ENCODE measurements around the gene SUPT4H1. TPM values are rescaled to one million over a fixed set of nuclear protein-coding genes. Genes with fewer than 3 reads are reported as not detected.

The SUPT4H1 gene
- total RNA-seq, 5 donors from 2014 or later (not counting 1 experiment from before 2014, with no cell fraction given) = 40.5 to 77.3 (median 63.2) TPM

DNA sequence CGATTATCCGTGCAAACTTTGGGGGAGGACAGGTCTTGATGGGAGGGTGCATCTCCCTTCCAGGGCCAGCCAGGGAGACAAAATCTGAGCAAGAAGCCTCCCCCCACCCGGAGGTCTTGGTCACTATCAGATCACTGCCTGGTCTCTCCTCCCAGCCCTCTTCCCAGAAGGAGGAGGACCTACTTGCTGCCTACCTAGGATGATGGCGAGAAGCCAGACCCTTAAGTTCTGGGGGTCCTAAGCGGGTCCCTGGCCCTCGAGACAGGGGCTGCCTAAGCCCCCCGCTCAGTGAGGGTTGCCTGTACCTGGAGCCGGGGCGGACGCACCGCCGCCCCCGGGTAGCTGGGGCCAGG is 28.0 kb downstream of the SUPT4H1 start:
- H3K4me1 Mint-ChIP-seq = peaks cover 39 to 48% (median 41%) of the 10 kb centered on the region in 3 donors
- no peak overlapping the region for H3K27ac ChIP-seq (ENCODE audit: low read length)
- POLR2A ChIA-PET = no interaction called here
- no peak overlapping the region for H3K4me3 ChIP-seq (ENCODE audit: control insufficient read depth in 1 of 2, extremely low read depth in 1 of 2, low read length in 1 of 2)
- ATAC-seq (replicated peaks in 1 of 4) (no peak), DNase-seq (no peak)
- H3K27me3 ChIP-seq (replicated peaks in 1 of 2; ENCODE audit: control insufficient read depth in 2 of 2, extremely low read depth in 1 of 2, insufficient read depth in 2 of 2, low read length in 1 of 2) = peaks cover 0 to 2% of the 10 kb centered on the region in 2 experiments
- H3K4me3 Mint-ChIP-seq = peak overlapping the region in 1 of 3 donors; percentile 17
- CTCF ChIA-PET = interaction anchor here in 1 of 2 donors (0.6 kb wide), 1 partner anchor 988 kb away, joined by 7 read pairs; no protein-coding TSS in a partner anchor
- H3K27me3 Mint-ChIP-seq = no peaks in the 10 kb centered on the region
- H3K36me3 Mint-ChIP-seq = peaks cover 14% of the 10 kb centered on the region
- no peaks in the 10 kb centered on the region for H3K9me3 Mint-ChIP-seq
- H3K4me1 ChIP-seq (ENCODE audit: control insufficient read depth in 1 of 2, extremely low read depth in 1 of 2, insufficient read depth in 2 of 2, low read length in 2 of 2) = peaks cover 8 to 58% of the 10 kb centered on the region in 2 experiments
- peaks cover 3 to 21% of the 10 kb centered on the region in 2 donors for H3K36me3 ChIP-seq (ENCODE audit: control insufficient read depth in 2 of 2, extremely low read depth in 1 of 2, insufficient read depth in 1 of 2, low read length in 1 of 2)
- WGBS (ENCODE audit: insufficient coverage) = 80% methylated on average over 10 of the region's 13 CpGs
- peak overlapping the region in 1 of 2 donors; percentile 31 for H3K27ac Mint-ChIP-seq
- H3K9me3 ChIP-seq = no peaks in the 10 kb centered on the region

DNA sequence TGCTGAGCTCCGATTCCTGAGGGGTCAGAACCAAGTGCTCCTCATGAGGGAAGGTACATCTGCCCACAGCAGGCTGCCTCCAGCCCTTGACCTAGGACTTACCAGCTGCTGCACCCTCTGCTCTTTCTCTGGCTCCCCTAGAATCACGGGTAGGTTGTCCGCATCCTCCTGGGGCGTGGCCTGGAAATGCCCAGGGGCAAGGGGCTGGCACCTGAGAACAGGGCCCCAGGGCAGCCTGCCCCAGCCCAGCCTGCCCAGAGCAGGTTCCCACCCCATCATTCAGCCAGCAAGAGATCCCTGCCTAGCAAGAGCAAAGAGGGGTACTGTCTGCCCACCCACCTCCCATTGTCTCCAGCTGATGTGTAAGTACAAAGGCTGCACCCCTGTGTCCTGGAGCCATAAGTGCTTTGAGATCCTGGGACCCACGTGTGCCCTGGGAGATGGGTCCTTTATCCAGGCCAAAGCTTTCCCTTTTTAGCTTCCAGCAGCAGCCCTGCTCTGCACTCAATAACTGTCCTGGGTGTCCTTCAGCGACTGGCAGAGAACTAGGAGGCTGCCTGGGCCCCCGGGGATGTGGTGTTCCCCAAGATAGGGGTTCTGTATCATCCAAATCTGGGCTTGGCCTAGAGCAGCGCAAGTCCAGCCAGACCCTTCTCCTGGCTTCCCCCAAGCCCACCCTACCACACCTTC is 28.5 kb downstream of the SUPT4H1 start:
- no peaks in the 10 kb centered on the region for H3K9me3 Mint-ChIP-seq
- H3K4me1 ChIP-seq (ENCODE audit: control insufficient read depth in 1 of 2, extremely low read depth in 1 of 2, insufficient read depth in 2 of 2, low read length in 2 of 2) = peaks cover 7 to 58% of the 10 kb centered on the region in 2 experiments
- no peak for DNase-seq
- H3K9me3 ChIP-seq = no peaks in the 10 kb centered on the region
- H3K27ac ChIP-seq (ENCODE audit: low read length) = no peak overlapping the region
- peak overlapping the region; percentile 11 to 31 for H3K27ac Mint-ChIP-seq
- no peak for ATAC-seq (replicated peaks in 1 of 4)
- no peak overlapping the region for H3K4me3 ChIP-seq (ENCODE audit: control insufficient read depth in 1 of 2, extremely low read depth in 1 of 2, low read length in 1 of 2)
- no peaks in the 10 kb centered on the region for H3K27me3 Mint-ChIP-seq
- peaks cover 3 to 21% of the 10 kb centered on the region in 2 donors for H3K36me3 ChIP-seq (ENCODE audit: control insufficient read depth in 2 of 2, extremely low read depth in 1 of 2, insufficient read depth in 1 of 2, low read length in 1 of 2)
- ChIA-PET CTCF (no interaction called here), POLR2A (interaction anchor here in 1 of 2 donors (0.6 to 0.8 kb wide), 2 partner anchors 8 to 9 kb away, joined by 3 to 4 read pairs; no protein-coding TSS in a partner anchor)
- WGBS (ENCODE audit: insufficient coverage) = 84% methylated on average over 7 of the region's 8 CpGs
- peaks cover 34 to 42% (median 39%) of the 10 kb centered on the region in 3 donors for H3K4me1 Mint-ChIP-seq
- H3K27me3 ChIP-seq (replicated peaks in 1 of 2; ENCODE audit: control insufficient read depth in 2 of 2, extremely low read depth in 1 of 2, insufficient read depth in 2 of 2, low read length in 1 of 2) = peaks cover 0 to 2% of the 10 kb centered on the region in 2 experiments
- H3K36me3 Mint-ChIP-seq = peaks cover 14% of the 10 kb centered on the region
- peak overlapping the region in 1 of 3 donors; percentile 17 for H3K4me3 Mint-ChIP-seq

DNA sequence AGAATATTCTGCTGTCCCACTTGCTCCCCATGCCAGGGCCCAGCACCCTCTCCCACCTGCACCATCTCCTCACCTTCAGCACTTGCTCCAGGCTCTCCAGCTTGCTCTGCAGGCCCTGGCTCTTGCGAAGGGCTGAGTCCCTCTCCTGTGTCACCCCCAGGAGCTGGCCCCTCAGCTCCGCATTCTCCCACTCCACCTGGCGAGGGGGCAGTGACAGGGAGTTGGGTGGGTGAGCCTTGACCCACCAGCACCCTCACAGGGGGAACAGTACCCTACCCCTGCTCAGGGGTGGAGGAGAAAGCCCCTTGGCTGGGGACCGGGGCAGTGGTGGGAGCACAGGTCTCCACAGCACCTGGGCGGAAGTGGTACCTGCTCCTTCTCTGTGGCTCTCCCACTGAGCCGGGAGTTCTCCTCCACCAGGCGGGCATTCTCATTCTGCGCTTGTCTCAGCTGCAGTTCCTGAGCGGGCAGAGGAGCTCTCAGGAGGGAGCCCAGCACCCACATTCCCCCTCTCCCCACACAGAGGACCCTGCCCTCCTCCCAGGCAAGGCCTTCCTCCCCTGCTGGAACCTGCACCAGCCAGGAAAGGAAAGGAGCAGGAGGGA is 29.3 kb downstream of the SUPT4H1 start:
- Mint-ChIP-seq H3K27me3 (no peaks in the 10 kb centered on the region), H3K4me1 (peaks cover 31 to 38% (median 37%) of the 10 kb centered on the region in 3 donors), H3K36me3 (peaks cover 14% of the 10 kb centered on the region), H3K9me3 (no peaks in the 10 kb centered on the region), H3K4me3 (no peak overlapping the region), H3K27ac (peak overlapping the region in 1 of 2 donors; percentile 32)
- CTCF ChIA-PET = no interaction called here
- H3K36me3 ChIP-seq (ENCODE audit: control insufficient read depth in 2 of 2, extremely low read depth in 1 of 2, insufficient read depth in 1 of 2, low read length in 1 of 2) = peaks cover 3 to 21% of the 10 kb centered on the region in 2 donors
- no peak overlapping the region for H3K27ac ChIP-seq (ENCODE audit: low read length)
- peaks cover 0 to 2% of the 10 kb centered on the region in 2 experiments for H3K27me3 ChIP-seq (replicated peaks in 1 of 2; ENCODE audit: control insufficient read depth in 2 of 2, extremely low read depth in 1 of 2, insufficient read depth in 2 of 2, low read length in 1 of 2)
- WGBS (ENCODE audit: insufficient coverage) = 100% methylated on average over 1 of the region's 9 CpGs
- no peaks in the 10 kb centered on the region for H3K9me3 ChIP-seq
- peaks cover 4 to 58% of the 10 kb centered on the region in 2 experiments for H3K4me1 ChIP-seq (ENCODE audit: control insufficient read depth in 1 of 2, extremely low read depth in 1 of 2, insufficient read depth in 2 of 2, low read length in 2 of 2)
- ATAC-seq (replicated peaks in 1 of 4) = no peak
- DNase-seq = no peak
- H3K4me3 ChIP-seq (ENCODE audit: control insufficient read depth in 1 of 2, extremely low read depth in 1 of 2, low read length in 1 of 2) = no peak overlapping the region
- POLR2A ChIA-PET = interaction anchor here (0.5 to 0.8 kb wide), 3 partner anchors 9 to 34 kb away, joined by 3 to 10 read pairs (median 4); no protein-coding TSS in a partner anchor

DNA sequence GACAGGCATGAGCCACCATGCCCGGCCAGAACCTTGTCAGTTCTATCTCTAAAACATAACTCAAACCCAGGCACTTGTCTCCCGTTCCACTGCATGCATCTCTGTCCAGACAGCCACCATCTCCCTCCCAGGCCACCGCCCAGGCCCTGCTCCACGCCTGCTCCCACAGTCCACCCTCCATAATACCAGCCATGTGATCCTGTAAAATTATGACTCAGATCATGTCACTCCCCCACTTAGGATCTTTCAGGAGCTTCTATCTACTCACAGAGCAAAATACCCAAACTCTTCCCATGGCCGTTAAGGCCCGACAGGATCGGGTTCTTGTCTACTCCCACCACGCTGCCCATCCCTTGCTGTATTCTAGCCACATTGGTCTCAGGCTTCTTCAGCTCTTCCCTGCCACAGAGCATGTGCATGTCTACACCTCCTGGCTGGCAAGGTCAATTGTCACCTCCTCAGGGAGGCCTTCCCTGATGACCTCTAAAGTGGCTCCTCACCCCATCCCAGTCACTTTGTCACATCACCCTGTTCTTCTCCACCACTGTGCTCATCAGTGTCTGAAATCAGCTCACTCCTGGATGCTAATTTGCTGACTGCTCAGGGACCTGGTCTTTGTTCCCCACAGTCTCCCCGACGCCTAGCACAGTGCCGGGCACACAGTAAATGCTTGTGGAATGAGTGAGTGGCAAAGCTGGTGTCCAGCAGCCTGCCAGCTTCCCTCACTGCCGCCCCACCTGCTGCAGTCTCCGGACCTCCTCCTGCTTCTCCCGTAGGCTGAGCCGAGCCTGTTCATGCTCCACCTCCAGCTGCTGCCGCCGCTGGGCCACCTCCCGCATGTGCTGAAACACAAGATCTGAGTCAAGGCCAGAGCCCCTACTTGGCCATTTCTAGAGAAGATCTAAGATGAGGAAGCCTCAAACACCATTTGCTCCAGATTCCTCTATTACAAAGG is 30.2 kb downstream of the SUPT4H1 start:
- H3K4me1 ChIP-seq (ENCODE audit: control insufficient read depth in 1 of 2, extremely low read depth in 1 of 2, insufficient read depth in 2 of 2, low read length in 2 of 2) = peaks cover 3 to 57% of the 10 kb centered on the region in 2 experiments
- H3K27ac ChIP-seq (ENCODE audit: low read length) = no peak overlapping the region
- no peaks in the 10 kb centered on the region for H3K27me3 Mint-ChIP-seq
- H3K27ac Mint-ChIP-seq = peak overlapping the region; percentile 53 to 69
- CTCF ChIA-PET = interaction anchor here (0.6 to 1.0 kb wide), 2 partner anchors 16 to 266 kb away, joined by 3 to 7 read pairs; no protein-coding TSS in a partner anchor
- peaks cover 3 to 21% of the 10 kb centered on the region in 2 donors for H3K36me3 ChIP-seq (ENCODE audit: control insufficient read depth in 2 of 2, extremely low read depth in 1 of 2, insufficient read depth in 1 of 2, low read length in 1 of 2)
- H3K36me3 Mint-ChIP-seq = peaks cover 14% of the 10 kb centered on the region
- no peak overlapping the region for H3K4me3 Mint-ChIP-seq
- DNase-seq = no peak
- H3K4me3 ChIP-seq (ENCODE audit: control insufficient read depth in 1 of 2, extremely low read depth in 1 of 2, low read length in 1 of 2) = no peak overlapping the region
- no peaks in the 10 kb centered on the region for H3K9me3 Mint-ChIP-seq
- no peaks in the 10 kb centered on the region for H3K9me3 ChIP-seq
- peaks cover 29 to 37% (median 35%) of the 10 kb centered on the region in 3 donors for H3K4me1 Mint-ChIP-seq
- POLR2A ChIA-PET = interaction anchor here in 1 of 2 donors (0.6 kb wide), 1 partner anchor 21 kb away, joined by 5 read pairs; no protein-coding TSS in a partner anchor
- WGBS (ENCODE audit: insufficient coverage) = 98% methylated on average over 15 of the region's 18 CpGs
- no peak for ATAC-seq (replicated peaks in 1 of 4)
- H3K27me3 ChIP-seq (replicated peaks in 1 of 2; ENCODE audit: control insufficient read depth in 2 of 2, extremely low read depth in 1 of 2, insufficient read depth in 2 of 2, low read length in 1 of 2) = peaks cover 0 to 2% of the 10 kb centered on the region in 2 experiments

DNA sequence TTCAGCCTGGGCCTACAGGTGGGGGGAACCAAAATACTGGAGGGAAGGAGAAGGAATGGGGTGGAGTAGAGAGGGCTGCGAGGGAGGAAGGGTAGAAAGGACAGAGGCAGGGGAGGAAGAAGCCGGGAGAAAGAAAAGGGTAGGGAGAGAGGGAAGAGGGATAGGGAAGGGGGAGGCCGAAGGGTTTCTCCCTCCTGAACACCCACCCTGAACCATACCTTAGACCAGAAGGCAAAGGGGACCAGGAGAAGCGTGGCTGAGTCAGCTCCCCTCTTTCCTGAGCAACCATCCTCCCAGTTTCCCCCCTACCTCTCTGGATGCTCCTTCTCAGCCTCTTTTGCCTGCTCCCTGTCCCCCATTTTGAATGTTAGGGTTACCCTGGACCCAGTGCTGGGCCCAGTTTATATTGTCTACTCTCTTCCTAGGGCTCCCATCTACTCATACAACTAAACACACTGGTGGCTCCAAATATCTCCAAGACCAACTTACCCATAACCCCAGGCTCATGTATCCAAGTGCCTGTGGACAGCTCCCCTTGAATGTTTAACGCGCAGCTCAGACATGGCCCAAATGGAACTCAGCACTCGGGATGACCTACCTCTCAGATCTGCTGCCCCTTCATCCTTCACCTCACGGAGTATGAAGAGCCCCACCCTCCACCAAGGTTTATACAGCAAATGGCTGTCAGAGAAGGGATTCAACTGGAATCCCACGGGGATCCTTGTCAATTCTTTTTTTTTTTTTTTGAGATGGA is 31.3 kb downstream of the SUPT4H1 start:
- Mint-ChIP-seq H3K9me3 (no peaks in the 10 kb centered on the region), H3K36me3 (peaks cover 14% of the 10 kb centered on the region), H3K4me3 (no peak overlapping the region), H3K27ac (no peak overlapping the region), H3K4me1 (peaks cover 21 to 28% (median 24%) of the 10 kb centered on the region in 3 donors), H3K27me3 (no peaks in the 10 kb centered on the region)
- Histone ChIP-seq H3K9me3 (no peaks in the 10 kb centered on the region), H3K4me3 (ENCODE audit: control insufficient read depth in 1 of 2, extremely low read depth in 1 of 2, low read length in 1 of 2) (no peak overlapping the region), H3K27me3 (replicated peaks in 1 of 2; ENCODE audit: control insufficient read depth in 2 of 2, extremely low read depth in 1 of 2, insufficient read depth in 2 of 2, low read length in 1 of 2) (peaks cover 0 to 2% of the 10 kb centered on the region in 2 experiments), H3K36me3 (ENCODE audit: control insufficient read depth in 2 of 2, extremely low read depth in 1 of 2, insufficient read depth in 1 of 2, low read length in 1 of 2) (peaks cover 3 to 29% of the 10 kb centered on the region in 2 donors), H3K4me1 (ENCODE audit: control insufficient read depth in 1 of 2, extremely low read depth in 1 of 2, insufficient read depth in 2 of 2, low read length in 2 of 2) (peaks cover 3 to 46% of the 10 kb centered on the region in 2 experiments), H3K27ac (ENCODE audit: low read length) (no peak overlapping the region)
- ATAC-seq (replicated peaks in 1 of 4) = no peak
- CTCF ChIA-PET = no interaction called here
- DNase-seq = no peak
- 100% methylated on average over 3 of the region's 9 CpGs for WGBS (ENCODE audit: insufficient coverage)
- POLR2A ChIA-PET = interaction anchor here in 1 of 2 donors (0.6 kb wide), 1 partner anchor 22 kb away, joined by 5 read pairs; no protein-coding TSS in a partner anchor

Data from T-cell (primary cell).